WI38 (cell line): Measurements from ENCODE around the gene SBNO2.
"Not testable (repeated sequence)": the region's sequence is repeated elsewhere in the genome, so short reads cannot be mapped to it uniquely, and the experiment has no call there.

Experiments used
- H3K4me3 ChIP-seq: 2 replicates; pipeline ENCODE4 v1.5.1; 2011; ENCODE audit warnings: low read depth, mild to moderate bottlenecking, control low read depth, low read length
- TF ChIP-seq, protein P1 (sequence below): IDR thresholded peaks from 2 replicates; pipeline ENCODE4 v1.5.1; 2012; ENCODE audit warnings: low read depth, mild to moderate bottlenecking, control low read depth, low read length

Gene SBNO2

DNA sequence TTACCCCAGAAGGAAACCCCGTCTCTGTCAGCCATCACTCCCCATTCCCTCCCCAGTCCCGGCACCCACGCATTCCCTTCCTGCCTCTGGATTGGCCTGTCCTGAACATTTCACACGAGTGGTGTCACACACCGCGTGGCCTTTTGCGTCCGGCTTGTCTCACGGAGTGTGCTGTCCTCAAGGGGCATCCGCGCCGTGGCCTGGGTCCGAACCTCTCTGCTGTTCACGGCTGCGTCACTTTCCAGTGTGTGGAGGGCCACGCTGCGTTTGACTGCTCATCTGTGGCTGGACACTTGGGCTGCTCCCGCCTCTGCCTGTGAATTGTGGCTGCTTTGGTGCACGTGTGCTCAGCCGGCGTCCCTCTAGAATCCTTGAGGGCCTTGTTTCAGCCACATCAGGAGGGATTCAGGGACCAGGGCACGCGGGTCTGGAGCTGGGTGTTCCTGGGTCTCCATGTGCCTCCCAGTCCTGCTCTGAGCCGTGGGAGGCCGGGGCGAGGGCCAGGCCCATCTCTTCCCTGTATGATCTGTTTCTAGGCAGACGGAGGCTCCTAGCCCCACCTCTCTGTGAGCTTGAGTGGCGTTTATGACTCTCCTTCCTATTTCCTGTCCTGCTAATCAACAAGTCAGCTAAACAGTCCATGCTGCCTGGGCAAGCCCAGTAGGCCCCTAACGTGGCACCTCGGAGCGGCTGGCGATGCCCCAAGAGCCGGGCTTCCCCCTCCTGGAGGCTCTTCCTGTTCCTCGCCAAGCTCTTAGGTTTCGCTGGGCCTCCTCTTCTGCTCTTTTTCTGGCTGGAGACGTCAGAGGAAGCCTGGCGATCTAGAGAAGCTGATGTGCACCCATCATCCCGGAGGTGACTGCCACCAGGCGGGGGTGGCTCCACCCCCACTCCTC, 39.6 kb upstream of the SBNO2 start:
- TF ChIP-seq, protein P1, sequence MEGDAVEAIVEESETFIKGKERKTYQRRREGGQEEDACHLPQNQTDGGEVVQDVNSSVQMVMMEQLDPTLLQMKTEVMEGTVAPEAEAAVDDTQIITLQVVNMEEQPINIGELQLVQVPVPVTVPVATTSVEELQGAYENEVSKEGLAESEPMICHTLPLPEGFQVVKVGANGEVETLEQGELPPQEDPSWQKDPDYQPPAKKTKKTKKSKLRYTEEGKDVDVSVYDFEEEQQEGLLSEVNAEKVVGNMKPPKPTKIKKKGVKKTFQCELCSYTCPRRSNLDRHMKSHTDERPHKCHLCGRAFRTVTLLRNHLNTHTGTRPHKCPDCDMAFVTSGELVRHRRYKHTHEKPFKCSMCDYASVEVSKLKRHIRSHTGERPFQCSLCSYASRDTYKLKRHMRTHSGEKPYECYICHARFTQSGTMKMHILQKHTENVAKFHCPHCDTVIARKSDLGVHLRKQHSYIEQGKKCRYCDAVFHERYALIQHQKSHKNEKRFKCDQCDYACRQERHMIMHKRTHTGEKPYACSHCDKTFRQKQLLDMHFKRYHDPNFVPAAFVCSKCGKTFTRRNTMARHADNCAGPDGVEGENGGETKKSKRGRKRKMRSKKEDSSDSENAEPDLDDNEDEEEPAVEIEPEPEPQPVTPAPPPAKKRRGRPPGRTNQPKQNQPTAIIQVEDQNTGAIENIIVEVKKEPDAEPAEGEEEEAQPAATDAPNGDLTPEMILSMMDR, result no peak
- H3K4me3 ChIP-seq, result no peak overlapping the region

DNA sequence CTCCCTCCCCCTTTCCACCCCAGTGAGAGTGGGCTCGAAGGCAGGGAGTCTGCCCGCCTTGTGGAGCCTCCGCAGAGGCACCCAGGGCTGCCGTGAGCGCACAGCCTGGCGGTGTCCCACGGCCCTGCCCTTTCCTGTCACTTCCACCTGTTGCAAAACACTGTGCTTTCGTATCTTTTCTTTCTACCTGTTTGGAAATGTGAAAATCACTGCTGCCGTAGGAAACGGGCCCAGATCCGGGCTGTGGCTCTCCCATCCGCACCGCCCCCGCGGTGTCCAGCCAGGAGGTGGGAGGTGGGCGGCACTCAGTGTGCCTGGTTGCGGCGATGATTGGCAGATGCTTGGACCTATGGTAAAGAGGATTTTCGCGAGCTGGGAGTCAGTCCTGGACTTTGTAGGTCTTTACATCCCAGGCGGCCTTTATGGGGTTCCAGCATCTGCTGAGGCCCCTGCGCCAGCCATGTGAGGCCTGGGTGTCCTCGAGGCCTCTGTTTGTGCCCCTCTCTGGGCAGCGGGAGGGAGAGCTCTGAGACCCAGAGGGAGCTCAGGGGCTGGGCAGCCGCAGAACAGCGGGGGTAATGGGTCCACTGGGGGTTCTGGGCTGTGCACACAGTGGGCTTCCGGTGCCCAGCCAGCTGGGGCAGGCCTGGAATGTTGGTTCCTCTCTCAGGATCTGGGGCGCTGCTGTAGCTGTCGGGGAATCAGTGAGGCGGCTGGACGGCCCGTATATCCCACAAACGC, 37.6 kb upstream of the SBNO2 start:
- H3K4me3 ChIP-seq, result no peak overlapping the region
- TF ChIP-seq, protein P1, result no peak

DNA sequence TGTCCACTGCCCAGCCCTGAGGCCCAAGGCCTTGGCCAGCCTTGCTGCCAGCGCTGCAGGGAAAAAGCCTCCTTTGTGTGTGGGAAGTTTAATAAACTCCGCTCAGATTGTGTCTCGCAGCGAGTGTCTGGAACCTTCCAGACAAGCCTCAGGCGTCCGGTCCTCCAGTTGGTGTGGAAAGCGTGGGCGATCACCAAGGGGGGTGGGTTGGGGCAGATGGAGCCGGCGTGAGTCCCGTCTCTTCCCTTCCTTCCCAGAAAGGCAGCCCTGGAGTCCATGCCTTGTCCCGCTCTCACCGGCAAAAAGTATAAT, 36.1 kb upstream of the SBNO2 start:
- H3K4me3 ChIP-seq, result no peak overlapping the region

DNA sequence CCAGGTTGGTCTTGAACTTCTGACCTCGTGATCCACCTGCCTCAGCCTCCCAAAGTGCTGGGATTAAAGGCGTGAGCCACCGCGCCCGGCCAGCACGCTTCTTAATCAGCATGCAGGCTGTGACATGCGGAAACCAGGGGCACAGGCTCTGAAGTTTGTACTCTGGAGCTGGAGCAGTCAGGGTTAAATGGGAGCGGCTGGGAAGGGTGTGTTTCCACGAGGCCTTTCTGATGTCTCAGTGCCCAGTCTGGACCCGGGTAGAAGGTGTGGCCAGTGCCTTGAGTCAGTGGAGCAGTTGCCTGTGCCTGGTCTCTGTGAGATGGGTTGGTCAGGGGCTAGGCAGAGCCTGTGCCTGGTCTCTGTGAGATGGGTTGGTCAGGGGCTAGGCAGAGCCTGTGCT, 34.8 kb upstream of the SBNO2 start:
- H3K4me3 ChIP-seq, result not testable (repeated sequence)

More for the DNA sequence above, 36.1 kb upstream of the SBNO2 start:
- TF ChIP-seq, protein P1, result no peak

DNA sequence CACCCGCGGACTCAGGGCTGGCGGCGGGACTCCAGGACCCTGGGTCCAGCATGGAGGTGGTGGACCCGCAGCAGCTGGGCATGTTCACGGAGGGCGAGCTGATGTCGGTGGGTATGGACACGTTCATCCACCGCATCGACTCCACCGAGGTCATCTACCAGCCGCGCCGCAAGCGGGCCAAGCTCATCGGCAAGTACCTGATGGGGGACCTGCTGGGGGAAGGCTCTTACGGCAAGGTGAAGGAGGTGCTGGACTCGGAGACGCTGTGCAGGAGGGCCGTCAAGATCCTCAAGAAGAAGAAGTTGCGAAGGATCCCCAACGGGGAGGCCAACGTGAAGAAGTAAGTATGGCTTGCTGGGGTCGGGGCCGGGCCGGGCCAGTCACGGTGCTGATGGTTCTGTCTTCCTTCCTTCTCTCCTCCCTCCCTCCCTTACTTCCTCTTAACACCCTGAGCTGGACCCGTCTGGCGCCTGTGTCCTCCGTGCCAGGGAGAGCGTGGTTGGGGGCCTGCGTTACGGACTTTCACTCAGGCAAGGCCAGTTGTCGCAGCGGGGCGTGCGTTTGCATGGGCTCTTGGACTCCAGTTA, 32.9 kb upstream of the SBNO2 start:
- H3K4me3 ChIP-seq, result peak overlapping the region; percentile 76
- TF ChIP-seq, protein P1, result no peak

DNA sequence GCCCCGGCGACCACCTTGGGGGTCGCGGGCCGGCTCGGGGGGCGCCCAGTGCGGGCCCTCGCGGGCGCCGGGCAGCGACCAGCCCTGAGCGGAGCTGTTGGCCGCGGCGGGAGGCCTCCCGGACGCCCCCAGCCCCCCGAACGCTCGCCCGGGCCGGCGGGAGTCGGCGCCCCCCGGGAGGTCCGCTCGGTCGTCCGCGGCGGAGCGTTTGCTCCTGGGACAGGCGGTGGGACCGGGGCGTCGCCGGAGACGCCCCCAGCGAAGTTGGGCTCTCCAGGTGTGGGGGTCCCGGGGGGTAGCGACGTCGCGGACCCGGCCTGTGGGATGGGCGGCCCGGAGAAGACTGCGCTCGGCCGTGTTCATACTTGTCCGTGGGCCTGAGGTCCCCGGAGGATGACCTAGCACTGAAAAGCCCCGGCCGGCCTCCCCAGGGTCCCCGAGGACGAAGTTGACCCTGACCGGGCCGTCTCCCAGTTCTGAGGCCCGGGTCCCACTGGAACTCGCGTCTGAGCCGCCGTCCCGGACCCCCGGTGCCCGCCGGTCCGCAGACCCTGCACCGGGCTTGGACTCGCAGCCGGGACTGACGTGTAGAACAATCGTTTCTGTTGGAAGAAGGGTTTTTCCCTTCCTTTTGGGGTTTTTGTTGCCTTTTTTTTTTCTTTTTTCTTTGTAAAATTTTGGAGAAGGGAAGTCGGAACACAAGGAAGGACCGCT, 32.2 kb upstream of the SBNO2 start:
- peak overlapping the region; percentile 76 for H3K4me3 ChIP-seq
- TF ChIP-seq, protein P1, result no peak
